ENCODE results near the gene DTNBP1. TPM values are rescaled to one million over a fixed set of nuclear protein-coding genes. Genes with fewer than 3 reads are reported as not detected.

The DTNBP1 gene
- total and polyA plus RNA-seq, 2 donors (not counting 3 experiments of a cell fraction or from before 2014, with no cell fraction given), result 24.3 to 28.9 TPM

- Histone ChIP-seq H3K9me3 (replicated peaks; ENCODE audit: control insufficient read depth, insufficient read depth, low read length) (no peaks in the 10 kb centered on the region), H3K36me3 (ENCODE audit: control insufficient read depth in 2 of 2, extremely low read depth in 1 of 2, insufficient read depth in 2 of 2, low read length in 2 of 2) (no peaks in the 10 kb centered on the region), H3K4me2 (ENCODE audit: insufficient read depth, low read length) (no peak overlapping the region), H3K27ac (ENCODE audit: insufficient read depth, low read depth, low read length) (no peak overlapping the region), H4K20me1 (replicated peaks; ENCODE audit: control insufficient read depth, extremely low read depth, insufficient read depth, low read length) (no peaks in the 10 kb centered on the region), H3K9me1 (replicated peaks; ENCODE audit: control insufficient read depth, extremely low read depth, insufficient read depth, low read length) (no peaks in the 10 kb centered on the region), H3K9ac (replicated peaks; ENCODE audit: extremely low read depth, insufficient read depth, low read length) (no peak overlapping the region), H3K27me3 (ENCODE audit: control insufficient read depth in 2 of 2, insufficient read depth in 2 of 2, low read length in 2 of 2) (peaks cover 2 to 9% of the 10 kb centered on the region in 2 experiments), H3K4me1 (ENCODE audit: control insufficient read depth, extremely low read depth, insufficient read depth, low read length) (no peaks in the 10 kb centered on the region), H2AFZ (ENCODE audit: low read depth, low read length) (no peak overlapping the region), H3K4me3 (replicated peaks in 1 of 3; ENCODE audit: insufficient read depth in 1 of 3, low read depth in 1 of 3, low read length in 3 of 3) (no peak overlapping the region), H3K79me2 (ENCODE audit: control insufficient read depth, insufficient read depth, low read length) (no peaks in the 10 kb centered on the region)
- FAIRE-seq (no peak), DNase-seq (ENCODE audit: low read depth, low spot score) (no peak)
- TF ChIP-seq CTCF (IDR thresholded peaks at IDR 0.05; ENCODE audit: extremely low read depth in 1 of 2, insufficient read depth in 1 of 2, low read depth in 1 of 2, low read length in 2 of 2) (no peak), POLR2A (IDR thresholded peaks at IDR 0.05; ENCODE audit: low read depth, low read length) (no peak), GATA2 (IDR thresholded peaks at IDR 0.05; ENCODE audit: insufficient read depth, insufficient read length, low read depth, low read length) (no peak), MAX (IDR thresholded peaks at IDR 0.05; ENCODE audit: insufficient read depth, insufficient read length) (no peak), MYC (IDR thresholded peaks at IDR 0.05; ENCODE audit: low read depth, low read length) (no peak), FOS (IDR thresholded peaks at IDR 0.05; ENCODE audit: borderline replicate concordance, insufficient read depth, low read length) (no peak), JUN (IDR thresholded peaks at IDR 0.05; ENCODE audit: borderline replicate concordance, insufficient read depth, insufficient read length, low read depth) (no peak), POLR2AphosphoS5 (IDR thresholded peaks at IDR 0.05; ENCODE audit: insufficient read depth, low read depth, low read length) (no peak), EZH2 (IDR thresholded peaks at IDR 0.05; ENCODE audit: borderline replicate concordance, low read depth, low read length, severe bottlenecking) (no peak)
- ChIA-PET CTCF (interaction anchor here (0.6 to 2.3 kb wide), 6 partner anchors 10 to 485 kb away, joined by 3 to 8 read pairs (median 3); partner anchors contain the start of gene MYLIP), POLR2A (no interaction called here)
- no TSS peak for BruUV-seq (replicated peaks)
- intact Hi-C loops (cut with micrococcal nuclease) (no loop called here), dilution Hi-C loops (cut with MboI; ENCODE audit: extremely low pct_ligation_motif_present, low sequenced_read_pairs) (no loop called here)
Measured at GRCh38 chr6:15697895-15698294, 35.1 kb upstream of the DTNBP1 start.
